Testis (tissue), 2 donors: Measurements from ENCODE around the gene FFAR3.

Experiments used
- CTCF ChIP-seq, 3 experiments: fragments of 450-650 bp in 2 of 3; fragments of 200-600 bp in 1 of 3; sonication (generic) in 1 of 3; IDR thresholded peaks; one replicate each; pipeline ENCODE4 v1.5.1; 2016 to 2019; ENCODE audit warnings: antibody characterized with exemption in 3 of 3, mild to moderate bottlenecking in 2 of 3, moderate library complexity in 1 of 3
- POLR2A ChIP-seq: fragments of 450-650 bp; IDR thresholded peaks from one replicate; pipeline ENCODE4 v1.6.1; 2017; ENCODE audit warnings: antibody characterized with exemption, mild to moderate bottlenecking, moderate library complexity

- TF ChIP-seq POLR2A (no peak), CTCF (IDR thresholded peaks at IDR 0.05) (no peak)
Observed at GRCh38 chr19:35407619-35408018, 49.4 kb downstream of the FFAR3 start.
